Activated CD4-positive, alpha-beta T cell treated with anti-CD3 and anti-CD28 coated beads, Interleukin-10, Interleukin-2, amounts not matched to agents 100 ng/mL and 50 ng/mL, durations not matched to agents 16 hours and 8 hours (primary cell): Measurements from ENCODE around the gene YAP1.

Experiments used
- DNase-seq: peaks from one replicate; pipeline ENCODE4 v3.0.0-alpha.2; 2020

YAP1 gene

GRCh38 chr11:102109896-102110760, at the start of gene YAP1:
YAP1 (plus strand) TSS chr11:102110447; CDS start chr11:102110849, 402 bp downstream.
- DNase-seq: peak; percentile 70

- DNase-seq: no peak
These were observed 49.0 kb upstream of the YAP1 start for GRCh38 chr11:102061276-102061675.

- no peak for DNase-seq
These were observed 48.1 kb upstream of the YAP1 start for GRCh38 chr11:102062106-102062505.

DNA sequence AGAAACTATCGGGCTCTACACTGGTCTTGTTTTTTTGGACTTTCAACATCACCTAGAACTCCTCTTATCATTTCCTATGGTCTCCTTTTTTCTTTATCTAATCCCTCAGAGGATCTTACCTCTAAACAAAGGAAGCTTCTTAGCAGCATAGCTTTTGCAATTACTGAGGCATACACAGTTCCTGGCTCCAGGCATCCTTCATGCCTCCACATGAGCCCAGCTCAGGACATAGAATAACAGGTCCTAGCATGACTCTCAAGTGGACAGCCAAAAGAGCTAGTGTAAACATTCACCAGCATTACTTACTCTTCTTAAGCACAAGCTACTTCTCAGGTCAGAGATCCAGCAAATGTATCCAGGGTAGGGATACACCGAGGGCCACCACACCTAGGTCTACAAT, 45.9 kb upstream of the YAP1 start:
- DNase-seq: no peak

GRCh38 chr11:102070766-102071165, 39.5 kb upstream of the YAP1 start:
- DNase-seq: no peak

DNA sequence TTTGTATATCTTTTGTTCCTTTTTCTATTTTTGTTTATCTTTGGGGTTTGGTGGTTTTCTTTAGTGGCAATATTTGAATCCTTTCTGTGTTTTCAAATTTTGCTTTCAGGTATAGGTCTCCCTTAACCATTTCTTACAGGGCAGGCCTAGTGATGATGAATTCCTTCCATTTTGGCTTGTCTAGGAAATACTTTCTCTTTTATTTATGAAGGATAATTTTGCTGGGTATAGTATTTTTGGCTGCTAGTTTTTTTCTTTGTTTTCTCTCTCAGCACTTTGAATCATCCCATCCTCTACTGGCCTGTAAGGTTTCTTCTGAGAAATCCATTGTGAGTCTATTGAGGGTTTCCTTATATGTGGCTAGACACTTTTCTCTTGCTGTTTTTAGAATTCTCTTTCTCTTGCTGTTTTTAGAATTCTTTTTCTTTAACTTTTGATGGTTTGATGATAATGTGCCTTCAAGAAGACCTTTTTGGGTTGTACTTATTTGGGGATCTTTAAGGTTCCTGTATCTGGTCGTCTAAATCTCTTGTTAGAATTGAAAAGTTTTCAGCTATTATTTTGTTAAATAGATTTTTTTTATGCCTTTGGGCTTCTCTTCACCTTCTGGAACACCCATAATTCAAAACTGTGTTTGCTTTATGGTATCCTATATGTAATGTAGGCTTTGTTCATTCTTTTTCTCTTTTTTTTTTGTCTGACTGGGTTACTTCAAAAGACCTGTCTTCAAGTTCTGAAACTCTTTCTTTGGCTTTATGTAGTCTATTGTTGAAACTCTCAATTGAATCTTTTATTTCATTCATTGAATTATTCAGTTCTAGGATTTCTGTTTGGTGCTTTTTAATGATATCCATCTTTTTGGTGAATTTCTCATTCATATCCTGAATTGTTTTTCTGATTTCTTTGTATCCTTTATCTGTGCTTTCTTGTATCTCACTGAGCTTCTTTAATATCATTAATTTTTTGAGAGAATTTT, 38.5 kb upstream of the YAP1 start:
- no peak for DNase-seq

DNA sequence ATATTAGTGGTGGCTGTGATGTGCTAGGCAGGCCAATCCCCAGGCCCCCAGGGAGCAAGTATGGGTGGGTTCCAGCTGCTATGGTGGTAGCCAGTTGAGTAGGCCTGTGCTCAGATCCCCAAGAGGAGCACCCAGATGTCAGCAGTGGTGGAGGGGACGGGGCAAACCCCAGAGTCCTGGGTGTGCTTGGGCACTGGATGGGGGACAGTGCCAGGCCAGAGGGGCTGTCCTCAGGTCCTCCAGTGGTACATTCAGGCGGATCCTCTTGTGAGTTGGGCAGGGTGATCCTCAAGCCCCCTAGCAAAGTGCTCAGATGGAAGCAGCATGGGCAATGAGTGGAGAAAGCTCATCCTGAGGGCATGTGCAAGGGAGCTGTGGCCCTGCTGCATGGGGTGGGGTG, 37.0 kb upstream of the YAP1 start:
- no peak for DNase-seq

DNA sequence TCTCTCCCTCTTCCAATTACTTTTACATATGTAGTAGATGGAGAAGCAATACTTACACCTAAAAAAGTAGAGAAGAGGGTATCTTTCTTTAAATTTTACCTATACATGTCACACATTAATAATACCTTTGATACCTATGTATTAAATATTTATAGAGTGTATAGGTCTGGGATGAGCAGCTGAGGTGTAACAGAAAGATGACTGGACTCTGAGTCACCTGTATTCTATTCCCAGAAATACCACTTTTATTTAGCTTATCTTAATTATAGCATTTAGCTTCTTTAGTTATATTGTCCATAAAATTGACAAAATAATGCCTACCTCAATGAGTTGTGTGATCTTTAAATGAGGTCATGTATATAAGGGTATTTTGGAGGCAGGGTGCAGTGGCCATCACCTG, 30.6 kb upstream of the YAP1 start:
- no peak for DNase-seq

DNA sequence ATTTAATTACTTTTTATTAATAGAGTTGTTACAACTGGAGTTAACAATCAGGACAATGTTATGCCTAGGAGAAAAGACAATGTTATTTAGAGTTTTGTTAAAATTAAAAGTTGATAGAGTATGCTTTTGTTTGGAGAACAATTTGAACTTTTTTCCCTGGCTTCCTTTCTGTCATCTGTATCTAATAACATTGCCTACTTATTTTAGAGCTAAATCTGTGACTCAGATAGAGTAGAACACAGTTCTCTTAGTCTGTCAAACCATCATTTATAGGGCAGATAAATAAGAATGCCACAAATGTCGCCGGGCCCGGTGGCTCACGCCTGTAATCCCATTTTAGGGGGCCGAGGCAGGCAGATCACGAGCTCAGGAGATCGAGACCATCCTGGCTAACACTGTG, 28.9 kb upstream of the YAP1 start:
- no peak for DNase-seq

GRCh38 chr11:102085864-102086551, 24.2 kb upstream of the YAP1 start:
- no peak for DNase-seq

DNA sequence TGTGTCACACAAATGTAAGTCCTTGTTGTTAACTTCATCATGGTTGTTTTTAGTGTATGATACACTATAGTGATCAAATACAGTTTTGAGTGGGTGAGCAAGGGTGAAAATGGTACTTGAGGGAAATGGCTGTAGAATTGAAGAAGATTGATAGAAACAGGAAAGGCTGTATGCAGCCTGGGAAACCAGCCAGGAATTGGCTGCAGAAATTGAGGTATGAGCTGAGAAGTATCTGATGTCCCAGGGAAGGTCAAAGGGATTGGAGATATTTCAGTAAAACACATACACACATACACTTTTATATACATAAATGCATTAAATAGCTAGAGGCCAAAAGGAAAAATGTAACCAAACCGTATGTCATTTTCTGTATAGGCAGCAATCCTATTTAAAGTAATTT, 13.1 kb upstream of the YAP1 start:
- DNase-seq: no peak

- DNase-seq: no peak
These were observed 10.5 kb upstream of the YAP1 start for GRCh38 chr11:102099755-102100154.

DNA sequence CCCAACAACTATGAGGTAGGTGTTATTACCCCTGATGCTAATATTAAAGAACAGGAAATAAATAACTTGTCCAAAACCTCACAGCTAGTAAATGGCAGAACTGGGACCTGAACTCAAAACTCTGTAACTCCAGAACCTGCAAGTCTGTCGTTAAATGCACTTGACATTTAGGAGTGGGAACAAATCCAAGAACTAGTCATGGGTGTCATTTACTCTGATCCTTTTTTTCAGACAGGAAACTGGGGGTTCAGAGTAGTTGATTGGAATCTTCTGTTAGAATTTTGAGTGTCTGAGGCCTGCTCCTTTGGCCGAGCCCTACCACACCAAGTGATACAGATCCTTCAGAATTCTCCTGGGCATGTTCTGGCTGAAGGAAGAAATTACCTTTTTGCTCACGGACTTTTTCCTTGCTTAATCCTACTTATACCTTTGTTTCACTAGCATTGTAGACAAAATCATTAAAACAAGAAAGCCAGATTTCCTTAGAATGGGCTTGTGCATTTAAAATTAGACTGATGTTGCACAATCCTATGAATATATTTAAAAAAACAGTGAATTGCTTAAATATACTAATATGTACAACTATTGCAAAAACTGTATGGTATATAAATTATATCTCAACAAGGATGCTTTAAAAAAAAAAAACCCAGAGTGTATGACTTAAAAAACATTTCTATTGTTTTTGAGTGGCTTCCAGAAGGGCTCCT, 1.4 kb upstream of the YAP1 start:
- DNase-seq: no peak

GRCh38 chr11:102110761-102111010, 439 bp downstream of the YAP1 start:
- DNase-seq: no peak

GRCh38 chr11:102111011-102111786, 952 bp downstream of the YAP1 start:
- DNase-seq: no peak

DNA sequence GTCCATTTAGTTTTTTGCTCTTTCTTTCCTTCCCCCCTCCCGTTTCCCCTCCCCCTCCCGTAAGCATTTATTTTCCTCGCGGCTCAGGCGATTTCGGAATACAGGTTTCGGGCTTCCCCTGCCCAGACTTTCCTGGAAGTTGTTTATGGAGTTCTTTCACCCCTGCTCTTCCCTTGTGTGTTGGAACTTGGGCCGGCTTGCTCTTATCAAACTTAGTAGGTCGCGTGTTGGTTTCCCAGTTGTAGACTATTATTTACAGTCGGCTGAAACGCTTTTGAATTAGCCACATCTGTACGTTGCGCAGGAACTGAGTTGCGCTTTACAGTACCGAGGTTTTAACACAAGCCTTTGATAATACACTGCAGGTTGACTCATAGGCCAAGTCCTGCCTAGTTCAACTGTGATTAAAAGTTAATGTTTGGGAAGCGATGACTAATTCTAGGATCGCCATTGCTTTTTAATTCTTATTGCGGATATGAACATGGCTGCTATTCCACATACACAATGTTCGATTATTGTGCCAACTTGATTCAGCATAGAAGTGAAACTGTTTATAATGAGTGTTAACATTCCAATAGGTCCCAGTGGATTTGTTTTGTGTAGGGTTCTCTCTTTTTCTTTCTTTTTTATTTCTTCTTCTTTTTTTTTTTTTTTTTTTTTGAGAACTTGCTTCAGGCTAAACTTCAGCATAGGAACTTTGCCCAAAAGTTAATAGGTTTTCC, 1.7 kb downstream of the YAP1 start:
- peak; percentile 37 for DNase-seq

DNA sequence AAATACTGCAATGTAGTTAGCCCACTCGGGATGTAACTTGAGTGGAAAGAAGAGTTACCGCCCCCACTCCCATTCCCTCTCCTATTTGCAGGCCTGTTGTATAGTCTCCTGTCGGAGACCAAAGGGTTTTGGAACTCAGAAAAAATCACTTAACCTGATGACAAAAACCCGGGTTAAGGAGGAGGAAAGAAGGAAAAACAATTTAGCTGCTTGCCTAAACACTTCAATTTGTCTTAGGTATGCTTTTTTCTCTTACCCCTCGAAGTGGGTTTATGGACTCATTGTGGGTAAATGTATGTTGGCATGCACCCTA, 2.2 kb downstream of the YAP1 start:
- DNase-seq: no peak

DNA sequence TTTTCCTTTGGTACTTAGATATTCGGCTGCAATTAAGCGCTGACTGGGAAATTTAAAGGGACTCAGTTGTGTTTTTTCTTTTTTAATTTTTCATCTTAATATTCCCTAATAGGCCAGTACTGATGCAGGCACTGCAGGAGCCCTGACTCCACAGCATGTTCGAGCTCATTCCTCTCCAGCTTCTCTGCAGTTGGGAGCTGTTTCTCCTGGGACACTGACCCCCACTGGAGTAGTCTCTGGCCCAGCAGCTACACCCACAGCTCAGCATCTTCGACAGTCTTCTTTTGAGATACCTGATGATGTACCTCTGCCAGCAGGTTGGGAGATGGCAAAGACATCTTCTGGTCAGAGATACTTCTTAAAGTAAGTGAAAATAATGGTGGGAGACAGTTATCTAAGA, 3.8 kb downstream of the YAP1 start:
- DNase-seq: no peak

DNA sequence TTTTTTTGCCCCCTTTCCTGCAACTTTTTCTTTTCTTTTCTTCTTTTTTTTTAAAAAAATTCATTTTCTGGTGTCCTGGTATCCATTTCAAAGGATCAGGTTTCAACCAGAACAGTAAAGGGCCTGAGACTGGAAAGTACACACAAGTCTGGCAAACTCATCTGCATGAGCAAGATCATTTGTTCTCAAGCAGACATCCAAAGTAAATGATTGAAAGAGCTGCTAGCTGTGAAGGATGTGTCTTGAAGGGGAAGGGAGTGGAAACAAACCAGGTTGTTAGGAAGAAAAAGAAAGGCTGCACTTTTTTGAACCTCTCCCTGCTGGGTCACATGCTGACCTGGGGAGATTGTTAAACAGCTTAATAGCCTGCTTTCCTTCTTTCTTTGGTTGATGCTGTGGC, 5.3 kb downstream of the YAP1 start:
- no peak for DNase-seq

DNA sequence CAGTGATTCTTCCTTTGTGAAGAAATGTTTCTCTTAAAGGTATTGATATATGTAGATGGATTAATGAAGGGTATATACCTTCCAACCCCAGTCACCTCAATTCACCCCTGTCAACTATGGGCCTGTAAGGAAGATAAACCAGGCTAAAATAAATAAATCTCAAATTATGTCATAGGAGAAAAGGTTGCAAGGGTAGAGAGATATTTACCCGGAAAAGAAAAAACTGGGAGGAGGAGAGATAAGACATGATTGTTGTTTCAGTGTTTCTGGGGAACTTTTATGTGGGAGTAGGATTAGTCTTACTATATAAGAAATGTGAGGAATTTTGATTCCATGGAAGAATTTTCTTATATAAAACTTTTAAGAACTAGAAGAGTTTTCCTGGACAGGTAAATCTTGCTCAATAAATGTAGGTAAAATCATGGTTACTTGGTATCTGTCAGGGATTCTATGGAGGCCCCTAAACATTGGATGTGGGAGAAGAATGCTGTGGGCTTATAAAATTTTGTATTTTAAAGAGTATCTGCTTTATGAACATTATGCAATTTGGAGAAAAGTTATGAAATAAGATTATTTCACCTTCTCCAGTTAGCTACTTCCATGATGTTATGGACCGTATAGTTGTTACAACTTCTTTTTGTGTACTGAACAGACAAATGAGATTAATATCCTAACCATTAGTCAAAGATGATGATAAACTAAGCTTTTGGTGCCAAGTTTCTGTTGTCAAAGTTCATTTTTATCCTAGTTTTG, 6.4 kb downstream of the YAP1 start:
- no peak for DNase-seq
